K562 (cell line): ENCODE results near the gene TMEM204. TPM values are rescaled to one million over a fixed set of nuclear protein-coding genes. Genes with fewer than 3 reads are reported as not detected.

Source experiments
- ATAC-seq: fragments of 200-7000 bp; cut with Tn5 transposase; 3 replicates; pipeline ENCODE4 v1.9.1; 2020; ENCODE audit warnings: moderate library complexity
- BruUV-seq: library from RNA; stranded (reverse); fragments of 400-500 nt; replicated peaks from 2 replicates; lab custom pipeline; 2021; lab: Mats Ljungman, UMichigan
- CTCF ChIA-PET: fragments of 300-600 bp; formaldehyde crosslinking; extraction: SDS; loops from one replicate; lab custom pipeline; 2021; ENCODE audit warnings: low intra/inter-chr PET ratio; lab: Yijun Ruan, JAX
- POLR2A ChIA-PET: fragments of 300-600, 350-650 bp; sonication (Branson Sonifier 250); formaldehyde crosslinking; extraction: SDS; loops from one replicate; lab custom pipeline; 2021; ENCODE audit warnings: antibody characterized with exemption, inconsistent platforms; lab: Yijun Ruan, JAX
- DNase-seq, 4 experiments: peaks; one replicate each; pipeline versions ENCODE4 v3.0.0 to v3.0.0-alpha.2; 2011 to 2018; ENCODE audit warnings: low spot score in 3 of 4, mixed read lengths in 3 of 4; ENCODE audit errors: extremely low read depth in 1 of 4
- FAIRE-seq: peaks from 2 replicates; lab custom pipeline; 2011; peaks lifted over from hg19 to GRCh38; lab: Jason Lieb, UNC
- H2AFZ ChIP-seq: 2 replicates; pipeline ENCODE4 v1.6.0; 2011; ENCODE audit warnings: low read depth, low read length, control low read depth, inconsistent platforms
- H3K27ac ChIP-seq: fragments of 200-600 bp; 3 replicates; pipeline ENCODE4 v1.8.0; 2011; ENCODE audit warnings: low read depth, mild to moderate bottlenecking, control low read depth, inconsistent platforms, low read length, moderate library complexity, mixed read lengths; ENCODE audit errors: extremely low read depth
- H3K27me3 ChIP-seq, 2 experiments: fragments of 300-600 bp in 1 of 2; 2 replicates in 1 of 2; 3 replicates in 1 of 2; pipeline versions ENCODE4 v1.6.0 to v1.8.0; 2011; ENCODE audit warnings: inconsistent platforms in 2 of 2, low read length in 2 of 2, mild to moderate bottlenecking in 1 of 2, mixed read lengths in 1 of 2, moderate library complexity in 1 of 2; ENCODE audit not compliant: control insufficient read depth in 2 of 2, insufficient read depth in 2 of 2
- H3K36me3 ChIP-seq: fragments of 300-600 bp; 3 replicates; pipeline ENCODE4 v1.8.0; 2011; ENCODE audit warnings: mild to moderate bottlenecking, low read length, inconsistent platforms; ENCODE audit not compliant: control insufficient read depth, insufficient read depth
- H3K4me1 ChIP-seq, 2 experiments: fragments of 200-600 bp in 1 of 2; replicated peaks in 1 of 2; 2 replicates in 1 of 2; 3 replicates in 1 of 2; pipeline versions ENCODE4 v1.5.1 to v1.8.0; 2011; ENCODE audit warnings: inconsistent platforms in 2 of 2, low read length in 2 of 2, mild to moderate bottlenecking in 1 of 2, mixed read lengths in 1 of 2, moderate library complexity in 1 of 2; ENCODE audit not compliant: control insufficient read depth in 2 of 2, insufficient read depth in 2 of 2
- H3K4me2 ChIP-seq: 2 replicates; pipeline ENCODE4 v1.6.1; 2011; ENCODE audit warnings: low read length, control low read depth, inconsistent platforms, mixed read lengths; ENCODE audit not compliant: insufficient read depth
- H3K4me3 ChIP-seq: fragments of 200-600 bp; sonication (generic), shearing (Covaris generic); 2 replicates; pipeline ENCODE4 v1.5.1; 2016; ENCODE audit warnings: control low read depth, inconsistent platforms
- H3K79me2 ChIP-seq: fragments of 200-600 bp; 3 replicates; pipeline ENCODE4 v1.8.0; 2011; ENCODE audit warnings: low read length, inconsistent platforms; ENCODE audit not compliant: control insufficient read depth, insufficient read depth
- H3K9ac ChIP-seq, 2 experiments: 2 replicates each; pipeline versions ENCODE4 v1.6.0 to v1.6.1; 2011; ENCODE audit warnings: low read depth in 2 of 2, low read length in 2 of 2, control low read depth in 1 of 2, inconsistent platforms in 1 of 2, mild to moderate bottlenecking in 1 of 2, mixed read lengths in 1 of 2; ENCODE audit not compliant: insufficient read depth in 1 of 2
- H3K9me1 ChIP-seq: one replicate; pipeline ENCODE4 v1.6.0; 2011; ENCODE audit warnings: inconsistent platforms, mild to moderate bottlenecking, low read length, moderate library complexity; ENCODE audit not compliant: control insufficient read depth, insufficient read depth
- H3K9me3 ChIP-seq: replicated peaks from 2 replicates; pipeline ENCODE4 v1.5.1; 2011; ENCODE audit warnings: low read depth, low read length, inconsistent platforms; ENCODE audit not compliant: control insufficient read depth, insufficient read depth
- H4K20me1 ChIP-seq: replicated peaks from 2 replicates; pipeline ENCODE4 v1.6.1; 2011; ENCODE audit warnings: low read length, inconsistent platforms, mixed read lengths; ENCODE audit not compliant: control insufficient read depth, insufficient read depth
- C11orf30 ChIP-seq: fragments of 450-650 bp; IDR thresholded peaks from 2 replicates; pipeline ENCODE4 v1.6.1; 2016; ENCODE audit warnings: low read depth, mild to moderate bottlenecking
- HMG20B ChIP-seq: fragments of 250-450 bp; sonication (Bioruptor Pico); IDR thresholded peaks from 2 replicates; pipeline ENCODE4 v1.5.0; 2021; ENCODE audit warnings: mild to moderate bottlenecking
- MAFG ChIP-seq: fragments of 450-650 bp; conservative IDR thresholded peaks from 2 replicates; pipeline ENCODE4 v1.6.1; 2016; ENCODE audit warnings: missing genetic modification characterization, missing compliant biosample characterization
- MAFK ChIP-seq: IDR thresholded peaks from 2 replicates; pipeline ENCODE4 v1.6.1; 2011; ENCODE audit warnings: low read length, improper control_type of control experiment
- RBM17 ChIP-seq: fragments of 200-400 bp; formaldehyde crosslinking; IDR thresholded peaks from 2 replicates; pipeline ENCODE4 v1.6.1; 2017; ENCODE audit warnings: low read depth, mild to moderate bottlenecking, low read length, borderline replicate concordance
- SUPT5H ChIP-seq: fragments of 450-650 bp; IDR thresholded peaks from 2 replicates; pipeline ENCODE4 v1.6.1; 2016
- ZNF184 ChIP-seq: sonication (generic); formaldehyde crosslinking; IDR thresholded peaks from 2 replicates; pipeline ENCODE4 v1.5.0; 2020; ENCODE audit warnings: missing genetic modification reagents
- ZNF316 ChIP-seq: fragments of 450-650 bp; IDR thresholded peaks from 2 replicates; pipeline ENCODE4 v1.6.1; 2016
- WGBS: fragments of 100-300 bp; shearing (Covaris generic); methylation state at CpG from one replicate; pipeline ENCODE4 v1.1.6; 2016; ENCODE audit warnings: low coverage, mixed read lengths; ENCODE audit not compliant: insufficient coverage; ENCODE audit errors: missing lambda C conversion rate; 5-methylcytosine and 5-hydroxymethylcytosine counted together
- in situ Hi-C: fragments of 300-500 bp; cut with MboI; formaldehyde crosslinking; loops from 4 replicates; pipeline ENCODE4 v1.15.0; 2018; ENCODE audit warnings: inconsistent platforms, mixed read lengths
- intact Hi-C: fragments of 100-400 bp; cut with micrococcal nuclease; formaldehyde crosslinking; loops from 2 replicates; pipeline ENCODE4 v1.14.2; 2022
- polyA plus RNA-seq, 8 experiments: library from polyadenylated mRNA; depleted of rRNA in 4 of 8; stranded (reverse) in 5 of 8; unstranded in 3 of 8; fragments of >200 nt; fragmentation: Nextera tagmentation in 2 of 8; fragmentation: Illumina TruSeq in 1 of 8; extraction: Ambion mirVana in 2 of 8; extraction: Trizol in 1 of 8; gene quantifications; 2 replicates each; pipeline versions ENCODE4 v1.2.1 to v1.2.3, GENCODE V29; 2011 to 2014; ENCODE audit warnings: inconsistent platforms in 1 of 8, missing spikeins in 1 of 8
- total RNA-seq, 7 experiments: library from RNA; depleted of rRNA in 6 of 7; stranded (reverse); fragments of >200 nt in 6 of 7; fragmentation: Illumina TruSeq in 2 of 7; extraction: Trizol in 2 of 7; gene quantifications; 2 replicates each; pipeline versions ENCODE4 v1.2.1 to v1.2.3, GENCODE V29; 2011 to 2021; ENCODE audit warnings: low replicate concordance in 1 of 7
- TF ChIP-seq, protein P1 (sequence below): fragments of 250-450 bp; sonication (Bioruptor Pico); IDR thresholded peaks from 2 replicates; pipeline ENCODE4 v1.5.0; 2021; ENCODE audit warnings: mild to moderate bottlenecking, borderline replicate concordance

TMEM204 gene
- total and polyA plus RNA-seq, 9 of the 15 experiments (the other 6 are each of a cell fraction or from before 2014, with no cell fraction given) = 0.04 to 0.18 TPM; not detected in 7

- BruUV-seq = no TSS peak
- in situ Hi-C loops (no loop called here), intact Hi-C loops (no loop called here)
- Histone ChIP-seq H3K79me2 (no peaks in the 10 kb centered on the region), H3K4me3 (no peak overlapping the region), H3K9ac (no peak overlapping the region), H3K9me1 (no peaks in the 10 kb centered on the region), H3K36me3 (no peaks in the 10 kb centered on the region), H3K4me1 (peaks cover 0 to 13% of the 10 kb centered on the region in 2 experiments; a peak in 3 of 5 replicates), H3K27ac (no peak overlapping the region), H4K20me1 (no peaks in the 10 kb centered on the region), H3K9me3 (no peaks in the 10 kb centered on the region), H3K4me2 (no peak overlapping the region), H2AFZ (no peak overlapping the region), H3K27me3 (no peaks in the 10 kb centered on the region)
- ATAC-seq (no peak), DNase-seq (no peak), FAIRE-seq (no peak)
- ChIA-PET CTCF (no interaction called here), POLR2A (interaction anchor here (0.6 to 1.4 kb wide), 2 partner anchors 14 to 1001 kb away, joined by 3 to 4 read pairs; no protein-coding TSS in a partner anchor)
- 58% methylated on average over 18 of the region's 18 CpGs for WGBS
- no peak for TF ChIP-seq RBM17
- peak; percentile 47; the same call in 1 of the 2 replicates for TF ChIP-seq C11orf30
- no peak for TF ChIP-seq SUPT5H
- no peak for TF ChIP-seq ZNF184 (CRISPR knock-in tag)
- TF ChIP-seq, protein P1, sequence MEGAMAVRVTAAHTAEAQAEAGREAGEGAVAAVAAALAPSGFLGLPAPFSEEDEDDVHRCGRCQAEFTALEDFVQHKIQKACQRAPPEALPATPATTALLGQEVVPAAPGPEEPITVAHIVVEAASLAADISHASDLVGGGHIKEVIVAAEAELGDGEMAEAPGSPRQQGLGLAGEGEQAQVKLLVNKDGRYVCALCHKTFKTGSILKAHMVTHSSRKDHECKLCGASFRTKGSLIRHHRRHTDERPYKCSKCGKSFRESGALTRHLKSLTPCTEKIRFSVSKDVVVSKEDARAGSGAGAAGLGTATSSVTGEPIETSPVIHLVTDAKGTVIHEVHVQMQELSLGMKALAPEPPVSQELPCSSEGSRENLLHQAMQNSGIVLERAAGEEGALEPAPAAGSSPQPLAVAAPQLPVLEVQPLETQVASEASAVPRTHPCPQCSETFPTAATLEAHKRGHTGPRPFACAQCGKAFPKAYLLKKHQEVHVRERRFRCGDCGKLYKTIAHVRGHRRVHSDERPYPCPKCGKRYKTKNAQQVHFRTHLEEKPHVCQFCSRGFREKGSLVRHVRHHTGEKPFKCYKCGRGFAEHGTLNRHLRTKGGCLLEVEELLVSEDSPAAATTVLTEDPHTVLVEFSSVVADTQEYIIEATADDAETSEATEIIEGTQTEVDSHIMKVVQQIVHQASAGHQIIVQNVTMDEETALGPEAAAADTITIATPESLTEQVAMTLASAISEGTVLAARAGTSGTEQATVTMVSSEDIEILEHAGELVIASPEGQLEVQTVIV (CRISPR knock-in tag) = no peak
- TF ChIP-seq ZNF316 = peak; percentile 74
- TF ChIP-seq MAFG (tag) = peak; percentile 25; the same call in 1 of the 2 replicates
- TF ChIP-seq HMG20B (CRISPR knock-in tag) = no peak
- TF ChIP-seq MAFK = 0 out of 2 replicates have a peak, but pooled peaks have one; percentile 6
Observed at GRCh38 chr16:1559446-1559975, 26.0 kb downstream of the TMEM204 start.
